Kidney epithelial cell (primary cell): Measurements from ENCODE around the gene ULK4. TPM values are rescaled to one million over a fixed set of nuclear protein-coding genes. Genes with fewer than 3 reads are reported as not detected.
A peak's percentile ranks its signal among the peaks of the same experiment; 100 is the strongest.

Experiments
- DNase-seq: peaks from one replicate; pipeline ENCODE4 v3.0.0-alpha.2; 2010; ENCODE audit warnings: low read depth
- H3K27me3 ChIP-seq: 2 replicates; pipeline ENCODE4 v1.6.0; 2011; ENCODE audit warnings: low read length; ENCODE audit not compliant: control insufficient read depth, insufficient read depth
- H3K36me3 ChIP-seq: 2 replicates; pipeline ENCODE4 v1.5.1; 2011; ENCODE audit warnings: low read length; ENCODE audit not compliant: control insufficient read depth, insufficient read depth
- H3K4me3 ChIP-seq: 2 replicates; pipeline ENCODE4 v1.5.1; 2011; ENCODE audit warnings: low read depth, mild to moderate bottlenecking, control low read depth, low read length
- total RNA-seq: library from RNA; depleted of rRNA; stranded (reverse); fragments of >200 nt; gene quantifications from 2 replicates; pipeline ENCODE4 v1.2.3, GENCODE V29; 2015
- TF ChIP-seq, protein P1 (sequence below): IDR thresholded peaks from 2 replicates; pipeline ENCODE4 v1.5.1; 2011; ENCODE audit warnings: mild to moderate bottlenecking, moderate library complexity, low read length, control low read depth, inconsistent platforms; ENCODE audit not compliant: insufficient read depth, poor library complexity, severe bottlenecking

Gene ULK4
- total RNA-seq, 1 donor from 2014 or later = 18.3 TPM

DNA sequence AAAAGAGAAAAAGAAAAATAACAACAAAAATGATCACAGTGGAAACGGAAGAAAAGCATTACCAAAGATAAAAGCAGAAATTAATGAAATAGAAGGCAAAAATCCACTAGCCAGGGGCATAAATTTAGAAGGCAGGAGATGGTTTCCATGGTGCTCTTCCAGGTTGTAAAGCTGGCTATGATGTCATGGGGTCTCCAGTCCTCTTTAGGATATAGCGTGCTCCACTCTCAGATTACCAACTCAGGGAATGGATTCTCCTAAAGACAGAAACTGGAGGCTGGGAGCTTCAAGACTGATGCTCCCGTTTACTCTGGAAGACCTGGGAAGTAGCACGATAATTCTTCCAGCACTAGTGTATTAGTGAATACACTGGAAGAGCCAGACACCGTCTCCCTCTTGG is 10.9 kb upstream of the ULK4 start:
- TF ChIP-seq, protein P1, sequence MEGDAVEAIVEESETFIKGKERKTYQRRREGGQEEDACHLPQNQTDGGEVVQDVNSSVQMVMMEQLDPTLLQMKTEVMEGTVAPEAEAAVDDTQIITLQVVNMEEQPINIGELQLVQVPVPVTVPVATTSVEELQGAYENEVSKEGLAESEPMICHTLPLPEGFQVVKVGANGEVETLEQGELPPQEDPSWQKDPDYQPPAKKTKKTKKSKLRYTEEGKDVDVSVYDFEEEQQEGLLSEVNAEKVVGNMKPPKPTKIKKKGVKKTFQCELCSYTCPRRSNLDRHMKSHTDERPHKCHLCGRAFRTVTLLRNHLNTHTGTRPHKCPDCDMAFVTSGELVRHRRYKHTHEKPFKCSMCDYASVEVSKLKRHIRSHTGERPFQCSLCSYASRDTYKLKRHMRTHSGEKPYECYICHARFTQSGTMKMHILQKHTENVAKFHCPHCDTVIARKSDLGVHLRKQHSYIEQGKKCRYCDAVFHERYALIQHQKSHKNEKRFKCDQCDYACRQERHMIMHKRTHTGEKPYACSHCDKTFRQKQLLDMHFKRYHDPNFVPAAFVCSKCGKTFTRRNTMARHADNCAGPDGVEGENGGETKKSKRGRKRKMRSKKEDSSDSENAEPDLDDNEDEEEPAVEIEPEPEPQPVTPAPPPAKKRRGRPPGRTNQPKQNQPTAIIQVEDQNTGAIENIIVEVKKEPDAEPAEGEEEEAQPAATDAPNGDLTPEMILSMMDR = no peak
- no peak for DNase-seq
- H3K27me3 ChIP-seq = no peaks in the 10 kb centered on the region
- no peak overlapping the region for H3K4me3 ChIP-seq
- no peaks in the 10 kb centered on the region for H3K36me3 ChIP-seq

DNA sequence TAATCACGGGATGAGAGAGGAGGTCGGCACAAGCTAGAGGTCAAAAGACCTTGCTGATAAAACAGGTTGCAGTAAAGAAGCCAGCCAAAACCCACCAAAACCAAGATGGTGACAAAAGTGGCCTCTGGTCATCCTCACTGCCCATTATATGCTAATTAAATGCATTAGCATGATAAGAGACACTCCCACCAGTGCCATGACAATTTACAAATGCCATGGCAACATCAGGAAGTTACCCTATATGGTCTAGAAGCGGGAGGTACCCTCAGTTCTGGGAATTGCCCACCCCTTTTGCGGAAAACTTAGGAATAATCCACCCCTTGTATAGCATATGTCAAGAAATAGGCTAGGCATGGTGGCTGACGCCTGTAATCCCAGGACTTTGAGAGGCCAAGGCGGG is 4.3 kb upstream of the ULK4 start:
- Histone ChIP-seq H3K27me3 (no peaks in the 10 kb centered on the region), H3K4me3 (no peak overlapping the region), H3K36me3 (no peaks in the 10 kb centered on the region)
- TF ChIP-seq, protein P1 = no peak
- no peak for DNase-seq

DNA sequence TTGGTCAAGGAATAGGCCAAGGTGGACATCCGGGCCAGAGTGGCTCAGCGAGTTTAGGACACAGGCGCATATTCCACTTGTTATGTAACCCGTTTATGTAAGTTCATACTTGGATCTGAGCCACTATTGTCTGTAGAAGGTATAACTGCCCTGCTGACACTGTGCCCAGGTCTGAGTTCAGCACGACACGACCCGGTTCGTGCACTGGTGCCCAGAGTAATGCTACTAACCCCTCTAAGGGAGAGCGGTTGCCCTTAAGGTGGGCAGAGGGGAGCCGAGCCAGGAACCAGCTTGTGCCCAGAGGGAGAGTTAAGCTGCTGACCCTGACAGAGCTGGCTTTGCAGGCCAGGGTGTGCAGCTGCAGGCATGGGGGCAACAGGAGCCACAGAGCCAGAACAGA is 1.9 kb upstream of the ULK4 start:
- Histone ChIP-seq H3K36me3 (no peaks in the 10 kb centered on the region), H3K27me3 (no peaks in the 10 kb centered on the region)

DNA sequence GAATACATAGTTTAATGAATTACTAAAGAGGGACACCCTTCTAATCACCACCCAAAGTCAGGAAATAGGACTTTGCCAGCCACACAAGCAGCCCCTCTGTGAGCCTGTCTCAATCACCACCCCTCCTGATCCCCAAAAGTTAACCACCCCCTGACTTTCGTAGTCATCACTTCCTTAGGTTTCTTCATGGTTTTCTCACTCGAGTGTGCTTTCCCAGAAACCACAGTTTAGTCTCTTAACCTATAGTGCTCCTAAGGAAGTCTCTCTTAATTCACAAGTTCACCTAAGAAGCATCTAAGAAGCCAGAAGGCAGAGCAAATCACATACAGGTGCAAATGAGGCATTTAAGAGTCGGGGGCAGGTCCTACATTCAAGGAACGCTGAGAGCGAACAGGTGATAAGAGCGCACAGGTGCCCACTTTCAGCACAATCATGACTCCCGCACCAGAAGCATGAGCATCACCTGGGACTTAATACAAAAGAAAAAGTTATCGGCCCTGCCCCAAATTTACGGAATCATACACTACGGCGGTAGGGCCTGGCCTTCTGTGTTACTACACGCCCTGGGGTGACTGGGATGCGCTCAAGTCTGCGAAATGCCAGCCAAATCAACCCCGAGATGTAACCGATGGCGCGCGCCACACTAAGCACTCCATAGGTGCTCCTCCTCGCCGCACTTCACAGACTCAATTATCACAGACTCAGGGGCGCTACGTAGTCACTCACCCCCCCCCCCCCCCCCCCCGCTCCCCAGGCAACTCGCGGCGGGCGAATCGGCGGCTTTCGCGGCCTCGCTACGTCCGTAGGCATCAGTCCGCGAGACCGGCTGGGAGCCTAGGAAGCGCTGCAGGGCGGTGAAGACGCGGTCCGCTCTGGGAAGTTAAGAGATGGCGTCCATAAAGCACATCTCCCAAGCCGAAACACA is 815 bp downstream of the ULK4 start:
- TF ChIP-seq, protein P1 = no peak
- peak; percentile 19 for DNase-seq

More for the DNA sequence above, 1.9 kb upstream of the ULK4 start:
- TF ChIP-seq, protein P1 = no peak
- H3K4me3 ChIP-seq = no peak overlapping the region
- DNase-seq = no peak

DNA sequence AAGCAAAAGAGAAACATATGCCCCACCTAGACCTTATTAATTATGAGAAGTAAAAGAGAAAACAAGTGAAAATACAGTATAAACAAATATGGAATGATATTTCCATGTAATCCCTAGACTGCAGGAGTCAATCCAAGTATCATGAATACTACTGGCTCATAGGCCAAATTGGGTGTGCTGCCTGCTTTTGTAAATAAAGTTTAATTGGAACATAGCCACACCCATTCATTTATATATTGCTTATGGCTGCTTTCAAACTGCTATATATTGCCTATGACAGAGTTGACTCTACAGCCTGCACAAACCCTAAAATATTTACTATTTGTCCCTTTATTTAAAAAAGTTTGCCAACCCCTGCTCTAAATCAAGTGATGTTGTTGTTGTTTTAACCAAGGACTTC is 5.3 kb downstream of the ULK4 start:
- Histone ChIP-seq H3K36me3 (no peaks in the 10 kb centered on the region), H3K4me3 (no peak overlapping the region), H3K27me3 (no peaks in the 10 kb centered on the region)
- no peak for DNase-seq
- TF ChIP-seq, protein P1 = no peak

More for the DNA sequence above, 815 bp downstream of the ULK4 start:
- peak overlapping the region; percentile 88 for H3K4me3 ChIP-seq
- no peaks in the 10 kb centered on the region for H3K36me3 ChIP-seq
- H3K27me3 ChIP-seq = no peaks in the 10 kb centered on the region
